Brain microvascular endothelial cell (primary cell): ENCODE results near the gene IMMP2L.
"Not testable (repeated sequence)": the region's sequence is repeated elsewhere in the genome, so short reads cannot be mapped to it uniquely, and the experiment has no call there.

ENCODE experiments used
- DNase-seq: peaks from one replicate; pipeline ENCODE4 v3.0.0-alpha.2; 2020
- H3K27ac ChIP-seq: fragments of 250-450 bp; sonication (Bioruptor Pico); 2 replicates; pipeline ENCODE4 v1.5.1; 2020; ENCODE audit warnings: mild to moderate bottlenecking, moderate library complexity
- H3K27me3 ChIP-seq: fragments of 250-450 bp; sonication (Bioruptor Pico); replicated peaks from 2 replicates; pipeline ENCODE4 v1.5.1; 2020; ENCODE audit warnings: mild to moderate bottlenecking
- H3K36me3 ChIP-seq: fragments of 250-450 bp; sonication (Bioruptor Pico); replicated peaks from 2 replicates; pipeline ENCODE4 v1.5.1; 2020; ENCODE audit warnings: mild to moderate bottlenecking
- H3K4me3 ChIP-seq: 2 replicates; pipeline ENCODE4 v1.5.1; 2011; ENCODE audit warnings: low read depth, mild to moderate bottlenecking, control low read depth, low read length, moderate library complexity
- CTCF ChIP-seq: IDR thresholded peaks from 2 replicates; pipeline ENCODE4 v1.5.1; 2011; ENCODE audit warnings: low read depth, mild to moderate bottlenecking, moderate library complexity, low read length, control low read depth, inconsistent platforms; ENCODE audit errors: missing control alignments
- in situ Hi-C: cut with HindIII; loops from 2 replicates; pipeline ENCODE4 v1.10.0; 2017; ENCODE audit warnings: low sequenced_read_pairs, low pct_ligation_motif_present

IMMP2L gene

GRCh38 chr7:110938165-110938564 lies 624.1 kb downstream of the IMMP2L start:
- Histone ChIP-seq H3K27ac (no peak overlapping the region), H3K36me3 (no peaks in the 10 kb centered on the region), H3K27me3 (no peaks in the 10 kb centered on the region), H3K4me3 (no peak overlapping the region)
- DNase-seq: no peak
- in situ Hi-C loops: no loop called here
- no peak for TF ChIP-seq CTCF

DNA sequence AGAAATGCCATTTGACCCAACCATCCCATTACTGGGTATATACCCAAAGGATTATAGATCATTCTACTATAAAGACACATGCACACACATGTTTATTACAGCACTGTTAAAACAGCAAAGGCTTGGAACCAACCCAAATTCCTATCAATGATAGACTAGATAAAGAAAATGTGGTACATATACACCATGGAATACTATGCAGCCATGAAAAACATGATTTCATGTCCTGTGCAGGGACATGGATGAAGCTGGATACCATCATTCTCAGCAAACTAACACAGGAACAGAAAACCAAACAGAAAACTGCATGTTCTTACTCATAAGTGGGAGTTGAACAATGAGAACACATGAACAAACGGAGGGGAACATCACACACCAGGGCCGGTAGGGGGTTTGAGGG lies 625.6 kb downstream of the IMMP2L start:
- H3K4me3 ChIP-seq, in situ Hi-C loops, H3K36me3 ChIP-seq, H3K27me3 ChIP-seq, DNase-seq, H3K27ac ChIP-seq: not testable (repeated sequence)

DNA sequence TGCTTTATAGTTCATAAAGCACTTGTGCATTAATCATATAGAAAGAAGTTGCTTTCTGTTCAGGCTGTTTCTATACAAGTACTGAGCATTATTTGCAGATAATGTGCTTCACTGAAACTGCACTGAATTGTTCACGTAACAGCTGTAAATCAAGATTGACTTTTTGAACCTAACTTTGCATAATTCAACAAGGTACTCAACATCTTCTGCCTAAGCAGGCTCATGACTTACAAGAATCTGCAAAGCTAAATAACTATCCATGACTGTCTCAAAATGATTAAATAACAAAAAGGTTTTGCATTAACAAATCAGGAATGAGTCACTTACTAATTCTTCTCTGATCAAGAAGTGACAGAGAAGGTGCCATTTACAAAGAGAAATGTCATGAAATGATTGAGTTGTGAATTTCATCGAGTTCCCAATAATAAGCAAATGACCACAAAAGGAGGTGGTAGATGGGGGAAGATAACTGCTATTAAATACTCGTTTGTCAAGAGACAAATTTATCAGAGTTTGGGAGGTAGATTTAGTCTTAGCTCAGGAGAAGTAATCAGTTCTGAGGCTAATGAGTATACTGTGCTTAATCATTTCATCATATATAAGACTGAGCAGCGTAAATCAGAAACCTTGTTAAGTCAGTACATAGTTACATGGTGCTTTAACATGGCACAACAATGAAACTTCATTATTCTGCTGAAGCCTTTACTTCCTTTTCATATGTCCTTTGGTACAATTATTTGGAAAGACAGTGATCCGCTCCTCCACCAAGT lies 632.6 kb downstream of the IMMP2L start:
- Histone ChIP-seq H3K27ac (no peak overlapping the region), H3K4me3 (no peak overlapping the region), H3K27me3 (no peaks in the 10 kb centered on the region), H3K36me3 (no peaks in the 10 kb centered on the region)
- DNase-seq: no peak
- in situ Hi-C loops: no loop called here
- TF ChIP-seq CTCF: no peak

DNA sequence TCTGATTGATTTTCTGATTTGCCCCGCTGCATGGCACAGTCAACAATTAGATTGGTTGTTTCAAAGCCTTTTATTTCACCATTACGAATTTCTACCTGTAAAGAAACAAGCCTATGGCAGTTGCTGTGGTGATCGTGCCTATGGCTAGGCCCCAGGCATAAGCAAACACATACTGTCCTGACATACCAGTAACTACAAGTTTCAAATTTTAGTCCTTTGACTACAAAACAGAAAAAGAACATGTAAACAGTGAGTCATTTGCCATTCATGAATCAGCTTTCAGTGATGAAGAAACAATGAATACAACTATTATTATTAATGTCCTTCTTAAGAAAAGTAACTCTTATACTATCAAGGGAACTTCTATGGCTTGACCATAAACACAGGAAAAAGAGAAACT lies 639.4 kb downstream of the IMMP2L start:
- Histone ChIP-seq H3K27ac (peak overlapping the region; percentile 90), H3K27me3 (no peaks in the 10 kb centered on the region), H3K36me3 (no peaks in the 10 kb centered on the region), H3K4me3 (no peak overlapping the region)
- in situ Hi-C loops: no loop called here
- peak; percentile 62 for DNase-seq
- TF ChIP-seq CTCF: no peak

GRCh38 chr7:110921595-110922151 lies 640.6 kb downstream of the IMMP2L start:
- in situ Hi-C loops: no loop called here
- H3K27ac ChIP-seq: no peak overlapping the region
- no peaks in the 10 kb centered on the region for H3K36me3 ChIP-seq
- H3K27me3 ChIP-seq: no peaks in the 10 kb centered on the region
- DNase-seq: no peak
- no peak for TF ChIP-seq CTCF
- H3K4me3 ChIP-seq: no peak overlapping the region

DNA sequence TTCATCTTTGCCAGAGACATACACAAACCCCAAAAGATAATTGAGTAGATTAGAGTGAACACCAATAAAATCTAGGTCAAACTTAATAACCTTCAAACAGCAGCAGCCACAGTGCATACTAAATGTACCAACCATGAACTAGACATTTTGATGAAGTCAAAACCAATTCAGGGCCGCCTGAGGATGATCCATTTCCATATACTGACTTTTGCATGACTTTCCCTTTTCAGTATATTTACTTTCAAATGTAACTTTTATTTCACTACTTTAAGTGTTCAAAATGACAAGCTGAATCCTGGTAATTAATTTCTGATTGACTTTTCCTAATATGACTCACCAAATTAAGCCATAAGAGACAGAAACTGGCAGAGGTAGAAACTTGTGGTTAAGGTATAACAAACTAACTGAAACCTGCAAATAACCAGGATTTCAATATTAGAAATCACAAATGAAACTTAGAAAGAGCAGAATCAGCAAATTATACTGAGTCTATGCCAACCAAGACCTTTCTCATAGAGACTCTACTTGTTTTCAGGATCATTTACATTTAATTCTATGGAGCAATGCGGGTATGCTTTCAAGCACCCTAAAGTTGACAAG lies 643.2 kb downstream of the IMMP2L start:
- in situ Hi-C loops: no loop called here
- H3K27ac ChIP-seq: no peak overlapping the region
- no peaks in the 10 kb centered on the region for H3K36me3 ChIP-seq
- no peak for TF ChIP-seq CTCF
- H3K4me3 ChIP-seq: no peak overlapping the region
- no peak for DNase-seq
- H3K27me3 ChIP-seq: no peaks in the 10 kb centered on the region
